ENCODE measurements around the gene PRLR. TPM values are rescaled to one million over a fixed set of nuclear protein-coding genes. Genes with fewer than 3 reads are reported as not detected.

PRLR gene
- total and polyA plus RNA-seq, 2 experiments from 2014 or later: 21.8 to 99.8 TPM

DNA sequence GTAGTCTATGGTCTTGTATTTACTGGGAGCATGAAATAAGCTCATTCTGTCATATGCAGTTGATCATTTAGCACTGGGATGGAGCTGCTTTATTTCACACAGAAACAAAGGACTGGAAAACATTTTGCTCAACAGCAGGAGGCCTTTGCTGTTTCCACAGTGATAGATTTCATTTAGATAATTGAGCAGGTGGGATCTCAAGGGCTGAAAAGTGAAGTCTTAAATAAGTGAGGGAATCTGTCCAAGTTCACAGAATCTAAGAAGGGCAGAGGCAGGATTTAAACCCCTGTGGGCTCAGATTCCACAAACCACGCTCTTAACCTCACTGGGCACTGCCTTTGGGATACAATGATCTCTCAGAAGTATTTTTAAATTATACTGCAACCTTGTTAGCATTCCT lies 47.8 kb downstream of the PRLR start:
- no peak for DNase-seq (ENCODE audit: low spot score)
- Histone ChIP-seq H4K20me1 (ENCODE audit: insufficient read depth, poor library complexity, severe bottlenecking) (no peaks in the 10 kb centered on the region), H3K4me2 (no peak overlapping the region), H3K4me3 (no peak overlapping the region), H3K79me2 (peaks cover 37% of the 10 kb centered on the region), H3K9me3 (ENCODE audit: low read depth) (no peaks in the 10 kb centered on the region), H3K27me3 (no peaks in the 10 kb centered on the region), H2AFZ (no peak overlapping the region), H3K9me2 (replicated peaks; ENCODE audit: insufficient read depth) (no peaks in the 10 kb centered on the region), H3K36me3 (replicated peaks; ENCODE audit: insufficient read depth, low read depth) (no peaks in the 10 kb centered on the region), H3K27ac (no peak overlapping the region), H3K4me1 (ENCODE audit: insufficient read depth) (peaks cover 12% of the 10 kb centered on the region)
- TF ChIP-seq EZH2phosphoT487 (IDR thresholded peaks at IDR 0.05; ENCODE audit: low read depth, severe bottlenecking, unreplicated experiment): no peak
- TF ChIP-seq, protein P1, sequence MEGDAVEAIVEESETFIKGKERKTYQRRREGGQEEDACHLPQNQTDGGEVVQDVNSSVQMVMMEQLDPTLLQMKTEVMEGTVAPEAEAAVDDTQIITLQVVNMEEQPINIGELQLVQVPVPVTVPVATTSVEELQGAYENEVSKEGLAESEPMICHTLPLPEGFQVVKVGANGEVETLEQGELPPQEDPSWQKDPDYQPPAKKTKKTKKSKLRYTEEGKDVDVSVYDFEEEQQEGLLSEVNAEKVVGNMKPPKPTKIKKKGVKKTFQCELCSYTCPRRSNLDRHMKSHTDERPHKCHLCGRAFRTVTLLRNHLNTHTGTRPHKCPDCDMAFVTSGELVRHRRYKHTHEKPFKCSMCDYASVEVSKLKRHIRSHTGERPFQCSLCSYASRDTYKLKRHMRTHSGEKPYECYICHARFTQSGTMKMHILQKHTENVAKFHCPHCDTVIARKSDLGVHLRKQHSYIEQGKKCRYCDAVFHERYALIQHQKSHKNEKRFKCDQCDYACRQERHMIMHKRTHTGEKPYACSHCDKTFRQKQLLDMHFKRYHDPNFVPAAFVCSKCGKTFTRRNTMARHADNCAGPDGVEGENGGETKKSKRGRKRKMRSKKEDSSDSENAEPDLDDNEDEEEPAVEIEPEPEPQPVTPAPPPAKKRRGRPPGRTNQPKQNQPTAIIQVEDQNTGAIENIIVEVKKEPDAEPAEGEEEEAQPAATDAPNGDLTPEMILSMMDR (IDR thresholded peaks at IDR 0.05; ENCODE audit: poor library complexity): no peak
- TF ChIP-seq EZH2 (IDR thresholded peaks at IDR 0.05; ENCODE audit: borderline replicate concordance): no peak
- 79% methylated on average over 1 of the region's 1 CpG for WGBS (ENCODE audit: low lambda C conversion rate, missing lambda C conversion rate)

DNA sequence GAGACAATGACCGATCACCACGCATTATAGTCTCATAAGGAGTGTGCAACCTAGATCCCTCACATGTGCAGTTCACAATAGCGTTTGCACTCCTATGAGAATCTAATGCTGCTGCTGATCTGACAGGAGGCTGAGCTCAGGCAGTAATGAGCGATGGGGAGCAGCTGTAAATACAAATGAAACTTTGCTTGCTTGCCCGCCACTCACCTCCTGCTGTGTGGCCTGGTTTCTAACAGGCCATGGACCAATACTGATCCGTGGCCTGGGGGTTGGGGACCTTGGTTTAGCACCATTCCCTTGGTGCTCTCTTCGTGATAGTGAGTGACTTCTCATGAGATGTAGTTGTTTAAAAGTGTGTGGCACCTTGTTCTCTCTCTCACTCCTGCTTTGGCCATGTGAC lies 50.2 kb downstream of the PRLR start:
- Histone ChIP-seq H3K27me3 (no peaks in the 10 kb centered on the region), H3K4me3 (no peak overlapping the region), H3K4me2 (no peak overlapping the region), H3K9me3 (ENCODE audit: low read depth) (no peaks in the 10 kb centered on the region), H2AFZ (no peak overlapping the region), H3K79me2 (peaks cover 44% of the 10 kb centered on the region), H3K4me1 (ENCODE audit: insufficient read depth) (peaks cover 8% of the 10 kb centered on the region), H3K27ac (no peak overlapping the region), H3K36me3 (replicated peaks; ENCODE audit: insufficient read depth, low read depth) (no peaks in the 10 kb centered on the region), H3K9me2 (replicated peaks; ENCODE audit: insufficient read depth) (no peaks in the 10 kb centered on the region), H4K20me1 (ENCODE audit: insufficient read depth, poor library complexity, severe bottlenecking) (no peaks in the 10 kb centered on the region)
- 96% methylated on average over 7 of the region's 7 CpGs for WGBS (ENCODE audit: low lambda C conversion rate, missing lambda C conversion rate)
- TF ChIP-seq EZH2 (IDR thresholded peaks at IDR 0.05; ENCODE audit: borderline replicate concordance) (no peak), EZH2phosphoT487 (IDR thresholded peaks at IDR 0.05; ENCODE audit: low read depth, severe bottlenecking, unreplicated experiment) (no peak)
- TF ChIP-seq, protein P1 (IDR thresholded peaks at IDR 0.05; ENCODE audit: poor library complexity): no peak
- DNase-seq (ENCODE audit: low spot score): no peak

DNA sequence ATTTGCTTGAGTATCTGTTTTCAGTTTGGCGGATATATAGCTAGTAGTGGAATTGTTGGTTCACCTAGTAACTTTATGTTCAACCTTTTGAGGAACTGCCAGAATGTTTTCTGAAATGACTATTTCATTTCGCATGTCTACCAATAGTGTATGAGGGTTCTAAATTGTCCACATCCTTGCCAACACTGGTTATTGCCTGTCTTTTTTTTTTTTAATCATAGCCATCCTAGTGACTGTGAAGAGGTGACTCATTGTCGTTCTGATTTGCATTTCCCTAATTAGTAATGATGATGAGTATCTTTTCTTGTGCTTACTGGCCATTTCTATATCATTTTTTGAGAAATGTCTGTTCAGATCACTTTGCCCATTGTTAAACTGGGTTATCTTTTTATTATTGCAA lies 52.5 kb downstream of the PRLR start:
- Histone ChIP-seq H3K27ac (no peak overlapping the region), H3K36me3 (replicated peaks; ENCODE audit: insufficient read depth, low read depth) (no peaks in the 10 kb centered on the region), H3K4me2 (no peak overlapping the region), H3K4me3 (no peak overlapping the region), H2AFZ (no peak overlapping the region), H4K20me1 (ENCODE audit: insufficient read depth, poor library complexity, severe bottlenecking) (no peaks in the 10 kb centered on the region), H3K9me2 (replicated peaks; ENCODE audit: insufficient read depth) (no peaks in the 10 kb centered on the region), H3K9me3 (ENCODE audit: low read depth) (no peaks in the 10 kb centered on the region), H3K79me2 (peaks cover 39% of the 10 kb centered on the region), H3K4me1 (ENCODE audit: insufficient read depth) (peaks cover 6% of the 10 kb centered on the region), H3K27me3 (no peaks in the 10 kb centered on the region)
- DNase-seq (ENCODE audit: low spot score): no peak
- TF ChIP-seq EZH2 (IDR thresholded peaks at IDR 0.05; ENCODE audit: borderline replicate concordance): no peak
- TF ChIP-seq, protein P1 (IDR thresholded peaks at IDR 0.05; ENCODE audit: poor library complexity): no peak
- no peak for TF ChIP-seq EZH2phosphoT487 (IDR thresholded peaks at IDR 0.05; ENCODE audit: low read depth, severe bottlenecking, unreplicated experiment)
- WGBS (ENCODE audit: low lambda C conversion rate, missing lambda C conversion rate): 97% methylated on average over 3 of the region's 3 CpGs

DNA sequence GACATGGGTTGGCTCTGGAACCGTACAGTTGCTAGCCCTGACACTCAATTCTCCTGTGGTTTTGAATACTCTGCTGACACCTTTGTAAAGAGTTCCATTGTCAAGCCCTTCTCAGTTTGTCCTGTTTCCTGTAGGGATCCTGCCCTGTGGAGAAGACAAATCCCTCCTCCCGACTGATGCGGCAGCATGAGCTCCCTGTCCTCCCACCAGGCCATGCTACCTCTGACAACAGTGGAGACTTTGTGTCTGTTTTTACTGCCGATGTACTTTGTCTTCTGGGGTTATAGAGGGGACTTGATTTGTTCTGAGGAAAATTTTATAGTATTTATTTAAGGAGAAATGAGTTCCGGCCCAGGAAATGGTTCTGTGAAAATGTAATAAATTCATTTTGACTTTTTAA lies 57.8 kb downstream of the PRLR start:
- Histone ChIP-seq H3K4me1 (ENCODE audit: insufficient read depth) (peaks cover 6% of the 10 kb centered on the region), H3K4me2 (no peak overlapping the region), H3K27me3 (no peaks in the 10 kb centered on the region), H3K27ac (peak overlapping the region; percentile 23), H4K20me1 (ENCODE audit: insufficient read depth, poor library complexity, severe bottlenecking) (peaks cover 4% of the 10 kb centered on the region), H2AFZ (no peak overlapping the region), H3K9me3 (ENCODE audit: low read depth) (no peaks in the 10 kb centered on the region), H3K79me2 (peaks cover 18% of the 10 kb centered on the region), H3K4me3 (no peak overlapping the region), H3K36me3 (replicated peaks; ENCODE audit: insufficient read depth, low read depth) (no peaks in the 10 kb centered on the region), H3K9me2 (replicated peaks; ENCODE audit: insufficient read depth) (no peaks in the 10 kb centered on the region)
- WGBS (ENCODE audit: low lambda C conversion rate, missing lambda C conversion rate): 85% methylated on average over 5 of the region's 5 CpGs
- no peak for DNase-seq (ENCODE audit: low spot score)
- TF ChIP-seq EZH2phosphoT487 (IDR thresholded peaks at IDR 0.05; ENCODE audit: low read depth, severe bottlenecking, unreplicated experiment): no peak
- TF ChIP-seq, protein P1 (IDR thresholded peaks at IDR 0.05; ENCODE audit: poor library complexity): no peak
- no peak for TF ChIP-seq EZH2 (IDR thresholded peaks at IDR 0.05; ENCODE audit: borderline replicate concordance)

All from hepatocyte (in vitro differentiated cells).